Measurements from ENCODE around the gene COMMD1. TPM values are rescaled to one million over a fixed set of nuclear protein-coding genes. Genes with fewer than 3 reads are reported as not detected.

The COMMD1 gene
- total and polyA plus RNA-seq, 2 experiments from 2014 or later, result 54.9 to 83.7 TPM

DNA sequence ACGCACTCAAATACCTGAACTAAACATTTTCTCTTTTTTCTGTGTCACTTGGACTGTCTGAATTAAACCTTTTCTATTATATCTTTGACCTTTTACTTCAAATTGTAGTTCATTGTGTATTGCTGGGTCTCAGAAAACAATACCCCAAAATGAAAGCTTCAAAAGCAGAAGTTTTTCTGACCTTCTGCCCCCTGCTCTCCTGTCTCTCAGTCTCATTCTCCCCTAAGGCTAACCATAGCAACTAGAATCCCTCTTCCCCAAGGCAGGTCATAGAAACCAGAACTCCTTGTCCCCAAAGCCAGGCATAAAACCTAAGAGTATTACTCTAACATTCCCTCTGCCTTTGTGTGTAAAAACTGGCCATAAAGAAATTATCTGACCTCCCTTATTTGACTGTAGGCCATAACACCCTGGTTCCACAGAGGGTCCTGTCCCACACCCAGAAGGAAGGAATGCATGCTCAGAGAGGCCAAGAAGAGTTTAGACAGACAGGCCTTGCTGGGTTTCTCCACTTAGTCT lies 197.0 kb downstream of the COMMD1 start (continued):
- TF ChIP-seq, protein P1, sequence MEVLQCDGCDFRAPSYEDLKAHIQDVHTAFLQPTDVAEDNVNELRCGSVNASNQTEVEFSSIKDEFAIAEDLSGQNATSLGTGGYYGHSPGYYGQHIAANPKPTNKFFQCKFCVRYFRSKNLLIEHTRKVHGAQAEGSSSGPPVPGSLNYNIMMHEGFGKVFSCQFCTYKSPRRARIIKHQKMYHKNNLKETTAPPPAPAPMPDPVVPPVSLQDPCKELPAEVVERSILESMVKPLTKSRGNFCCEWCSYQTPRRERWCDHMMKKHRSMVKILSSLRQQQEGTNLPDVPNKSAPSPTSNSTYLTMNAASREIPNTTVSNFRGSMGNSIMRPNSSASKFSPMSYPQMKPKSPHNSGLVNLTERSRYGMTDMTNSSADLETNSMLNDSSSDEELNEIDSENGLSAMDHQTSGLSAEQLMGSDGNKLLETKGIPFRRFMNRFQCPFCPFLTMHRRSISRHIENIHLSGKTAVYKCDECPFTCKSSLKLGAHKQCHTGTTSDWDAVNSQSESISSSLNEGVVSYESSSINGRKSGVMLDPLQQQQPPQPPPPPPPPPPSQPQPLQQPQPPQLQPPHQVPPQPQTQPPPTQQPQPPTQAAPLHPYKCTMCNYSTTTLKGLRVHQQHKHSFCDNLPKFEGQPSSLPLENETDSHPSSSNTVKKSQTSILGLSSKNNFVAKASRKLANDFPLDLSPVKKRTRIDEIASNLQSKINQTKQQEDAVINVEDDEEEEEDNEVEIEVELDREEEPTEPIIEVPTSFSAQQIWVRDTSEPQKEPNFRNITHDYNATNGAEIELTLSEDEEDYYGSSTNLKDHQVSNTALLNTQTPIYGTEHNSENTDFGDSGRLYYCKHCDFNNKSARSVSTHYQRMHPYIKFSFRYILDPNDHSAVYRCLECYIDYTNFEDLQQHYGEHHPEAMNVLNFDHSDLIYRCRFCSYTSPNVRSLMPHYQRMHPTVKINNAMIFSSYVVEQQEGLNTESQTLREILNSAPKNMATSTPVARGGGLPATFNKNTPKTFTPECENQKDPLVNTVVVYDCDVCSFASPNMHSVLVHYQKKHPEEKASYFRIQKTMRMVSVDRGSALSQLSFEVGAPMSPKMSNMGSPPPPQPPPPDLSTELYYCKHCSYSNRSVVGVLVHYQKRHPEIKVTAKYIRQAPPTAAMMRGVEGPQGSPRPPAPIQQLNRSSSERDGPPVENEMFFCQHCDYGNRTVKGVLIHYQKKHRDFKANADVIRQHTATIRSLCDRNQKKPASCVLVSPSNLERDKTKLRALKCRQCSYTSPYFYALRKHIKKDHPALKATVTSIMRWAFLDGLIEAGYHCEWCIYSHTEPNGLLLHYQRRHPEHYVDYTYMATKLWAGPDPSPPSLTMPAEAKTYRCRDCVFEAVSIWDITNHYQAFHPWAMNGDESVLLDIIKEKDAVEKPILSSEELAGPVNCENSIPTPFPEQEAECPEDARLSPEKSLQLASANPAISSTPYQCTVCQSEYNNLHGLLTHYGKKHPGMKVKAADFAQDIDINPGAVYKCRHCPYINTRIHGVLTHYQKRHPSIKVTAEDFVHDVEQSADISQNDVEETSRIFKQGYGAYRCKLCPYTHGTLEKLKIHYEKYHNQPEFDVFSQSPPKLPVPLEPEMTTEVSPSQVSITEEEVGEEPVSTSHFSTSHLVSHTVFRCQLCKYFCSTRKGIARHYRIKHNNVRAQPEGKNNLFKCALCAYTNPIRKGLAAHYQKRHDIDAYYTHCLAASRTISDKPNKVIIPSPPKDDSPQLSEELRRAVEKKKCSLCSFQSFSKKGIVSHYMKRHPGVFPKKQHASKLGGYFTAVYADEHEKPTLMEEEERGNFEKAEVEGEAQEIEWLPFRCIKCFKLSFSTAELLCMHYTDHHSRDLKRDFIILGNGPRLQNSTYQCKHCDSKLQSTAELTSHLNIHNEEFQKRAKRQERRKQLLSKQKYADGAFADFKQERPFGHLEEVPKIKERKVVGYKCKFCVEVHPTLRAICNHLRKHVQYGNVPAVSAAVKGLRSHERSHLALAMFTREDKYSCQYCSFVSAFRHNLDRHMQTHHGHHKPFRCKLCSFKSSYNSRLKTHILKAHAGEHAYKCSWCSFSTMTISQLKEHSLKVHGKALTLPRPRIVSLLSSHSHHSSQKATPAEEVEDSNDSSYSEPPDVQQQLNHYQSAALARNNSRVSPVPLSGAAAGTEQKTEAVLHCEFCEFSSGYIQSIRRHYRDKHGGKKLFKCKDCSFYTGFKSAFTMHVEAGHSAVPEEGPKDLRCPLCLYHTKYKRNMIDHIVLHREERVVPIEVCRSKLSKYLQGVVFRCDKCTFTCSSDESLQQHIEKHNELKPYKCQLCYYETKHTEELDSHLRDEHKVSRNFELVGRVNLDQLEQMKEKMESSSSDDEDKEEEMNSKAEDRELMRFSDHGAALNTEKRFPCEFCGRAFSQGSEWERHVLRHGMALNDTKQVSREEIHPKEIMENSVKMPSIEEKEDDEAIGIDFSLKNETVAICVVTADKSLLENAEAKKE (CRISPR knock-in tag; IDR thresholded peaks at IDR 0.05), result no peak
- TF ChIP-seq EZH2 (IDR thresholded peaks at IDR 0.05; ENCODE audit: low read depth, unreplicated experiment) (no peak), CREB1 (CRISPR knock-in tag; IDR thresholded peaks at IDR 0.05; ENCODE audit: low read depth) (no peak), POLR2AphosphoS5 (IDR thresholded peaks at IDR 0.05; ENCODE audit: low read depth) (no peak), ZNF331 (CRISPR knock-in tag; IDR thresholded peaks at IDR 0.05; ENCODE audit: low read depth) (no peak), ZNF114 (CRISPR knock-in tag; IDR thresholded peaks at IDR 0.05) (no peak)
- TF ChIP-seq, protein P2, sequence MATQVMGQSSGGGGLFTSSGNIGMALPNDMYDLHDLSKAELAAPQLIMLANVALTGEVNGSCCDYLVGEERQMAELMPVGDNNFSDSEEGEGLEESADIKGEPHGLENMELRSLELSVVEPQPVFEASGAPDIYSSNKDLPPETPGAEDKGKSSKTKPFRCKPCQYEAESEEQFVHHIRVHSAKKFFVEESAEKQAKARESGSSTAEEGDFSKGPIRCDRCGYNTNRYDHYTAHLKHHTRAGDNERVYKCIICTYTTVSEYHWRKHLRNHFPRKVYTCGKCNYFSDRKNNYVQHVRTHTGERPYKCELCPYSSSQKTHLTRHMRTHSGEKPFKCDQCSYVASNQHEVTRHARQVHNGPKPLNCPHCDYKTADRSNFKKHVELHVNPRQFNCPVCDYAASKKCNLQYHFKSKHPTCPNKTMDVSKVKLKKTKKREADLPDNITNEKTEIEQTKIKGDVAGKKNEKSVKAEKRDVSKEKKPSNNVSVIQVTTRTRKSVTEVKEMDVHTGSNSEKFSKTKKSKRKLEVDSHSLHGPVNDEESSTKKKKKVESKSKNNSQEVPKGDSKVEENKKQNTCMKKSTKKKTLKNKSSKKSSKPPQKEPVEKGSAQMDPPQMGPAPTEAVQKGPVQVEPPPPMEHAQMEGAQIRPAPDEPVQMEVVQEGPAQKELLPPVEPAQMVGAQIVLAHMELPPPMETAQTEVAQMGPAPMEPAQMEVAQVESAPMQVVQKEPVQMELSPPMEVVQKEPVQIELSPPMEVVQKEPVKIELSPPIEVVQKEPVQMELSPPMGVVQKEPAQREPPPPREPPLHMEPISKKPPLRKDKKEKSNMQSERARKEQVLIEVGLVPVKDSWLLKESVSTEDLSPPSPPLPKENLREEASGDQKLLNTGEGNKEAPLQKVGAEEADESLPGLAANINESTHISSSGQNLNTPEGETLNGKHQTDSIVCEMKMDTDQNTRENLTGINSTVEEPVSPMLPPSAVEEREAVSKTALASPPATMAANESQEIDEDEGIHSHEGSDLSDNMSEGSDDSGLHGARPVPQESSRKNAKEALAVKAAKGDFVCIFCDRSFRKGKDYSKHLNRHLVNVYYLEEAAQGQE (IDR thresholded peaks at IDR 0.05; ENCODE audit: unreplicated experiment), result no peak

All from GM23338 (cell line).